Panc1 (cell line): Measurements from ENCODE around the gene SOHLH2.

Experiments used
- POLR2AphosphoS5 ChIP-seq: IDR thresholded peaks from 2 replicates; pipeline ENCODE4 v1.6.1; 2012; ENCODE audit warnings: mild to moderate bottlenecking, low read depth, low read length, moderate library complexity
- SIN3A ChIP-seq: IDR thresholded peaks from 2 replicates; pipeline ENCODE4 v1.6.1; 2012; ENCODE audit warnings: low read depth, mild to moderate bottlenecking, low read length, moderate library complexity, borderline replicate concordance; ENCODE audit not compliant: insufficient read depth
- TCF7L2 ChIP-seq: IDR thresholded peaks from 2 replicates; pipeline ENCODE4 v1.6.1; 2011; ENCODE audit warnings: mild to moderate bottlenecking, low read depth, low read length, inconsistent platforms
- TF ChIP-seq, protein P1 (sequence below): fragments of 450-650 bp; IDR thresholded peaks from 2 replicates; pipeline ENCODE4 v1.5.1; 2017; ENCODE audit warnings: mild to moderate bottlenecking
- TF ChIP-seq, protein P2 (sequence below), 2 experiments: IDR thresholded peaks; 2 replicates each; pipeline ENCODE4 v1.6.1; 2011 to 2012; ENCODE audit warnings: low read depth in 2 of 2, control low read depth in 1 of 2, low read length in 1 of 2, mild to moderate bottlenecking in 1 of 2, moderate library complexity in 1 of 2; ENCODE audit not compliant: insufficient read depth in 1 of 2

DNA sequence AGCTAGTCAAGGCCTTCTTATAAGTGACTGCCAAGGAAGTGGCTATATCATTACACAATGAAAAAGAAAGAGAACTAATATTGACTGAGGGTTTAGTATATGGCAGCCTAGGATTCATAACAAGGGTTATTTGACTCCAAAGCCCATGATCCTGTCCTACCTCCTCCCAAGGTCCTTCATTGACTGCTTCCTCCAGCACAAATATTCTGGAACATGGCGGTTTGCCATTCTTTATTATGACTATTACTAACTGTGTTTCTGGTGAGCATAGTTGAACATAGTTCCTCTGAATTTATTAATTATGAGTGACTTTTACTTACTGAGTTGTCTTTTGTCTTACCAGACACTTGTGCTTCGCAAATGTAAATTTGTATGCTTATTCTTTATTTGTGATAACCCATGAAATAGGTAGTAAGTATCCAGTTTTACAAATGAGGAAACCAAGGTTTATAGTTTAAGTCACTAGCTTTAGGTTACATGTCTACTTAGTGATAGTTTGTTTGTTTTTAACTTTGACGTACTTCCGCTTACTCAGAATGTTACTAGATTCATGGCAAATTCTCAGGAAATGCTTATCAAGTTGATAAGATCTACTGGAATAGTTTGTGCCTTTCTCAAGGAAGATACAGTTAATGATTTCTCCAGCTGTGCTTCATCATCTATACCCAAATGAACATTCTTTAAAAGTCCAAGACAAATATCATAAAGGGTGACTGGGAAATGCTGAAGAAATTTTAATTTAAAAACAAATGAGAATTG is 67.7 kb downstream of the SOHLH2 start:
- TF ChIP-seq, protein P1, sequence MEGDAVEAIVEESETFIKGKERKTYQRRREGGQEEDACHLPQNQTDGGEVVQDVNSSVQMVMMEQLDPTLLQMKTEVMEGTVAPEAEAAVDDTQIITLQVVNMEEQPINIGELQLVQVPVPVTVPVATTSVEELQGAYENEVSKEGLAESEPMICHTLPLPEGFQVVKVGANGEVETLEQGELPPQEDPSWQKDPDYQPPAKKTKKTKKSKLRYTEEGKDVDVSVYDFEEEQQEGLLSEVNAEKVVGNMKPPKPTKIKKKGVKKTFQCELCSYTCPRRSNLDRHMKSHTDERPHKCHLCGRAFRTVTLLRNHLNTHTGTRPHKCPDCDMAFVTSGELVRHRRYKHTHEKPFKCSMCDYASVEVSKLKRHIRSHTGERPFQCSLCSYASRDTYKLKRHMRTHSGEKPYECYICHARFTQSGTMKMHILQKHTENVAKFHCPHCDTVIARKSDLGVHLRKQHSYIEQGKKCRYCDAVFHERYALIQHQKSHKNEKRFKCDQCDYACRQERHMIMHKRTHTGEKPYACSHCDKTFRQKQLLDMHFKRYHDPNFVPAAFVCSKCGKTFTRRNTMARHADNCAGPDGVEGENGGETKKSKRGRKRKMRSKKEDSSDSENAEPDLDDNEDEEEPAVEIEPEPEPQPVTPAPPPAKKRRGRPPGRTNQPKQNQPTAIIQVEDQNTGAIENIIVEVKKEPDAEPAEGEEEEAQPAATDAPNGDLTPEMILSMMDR: no peak
- TF ChIP-seq TCF7L2 (no peak), POLR2AphosphoS5 (no peak), SIN3A (no peak)
- TF ChIP-seq, protein P2, sequence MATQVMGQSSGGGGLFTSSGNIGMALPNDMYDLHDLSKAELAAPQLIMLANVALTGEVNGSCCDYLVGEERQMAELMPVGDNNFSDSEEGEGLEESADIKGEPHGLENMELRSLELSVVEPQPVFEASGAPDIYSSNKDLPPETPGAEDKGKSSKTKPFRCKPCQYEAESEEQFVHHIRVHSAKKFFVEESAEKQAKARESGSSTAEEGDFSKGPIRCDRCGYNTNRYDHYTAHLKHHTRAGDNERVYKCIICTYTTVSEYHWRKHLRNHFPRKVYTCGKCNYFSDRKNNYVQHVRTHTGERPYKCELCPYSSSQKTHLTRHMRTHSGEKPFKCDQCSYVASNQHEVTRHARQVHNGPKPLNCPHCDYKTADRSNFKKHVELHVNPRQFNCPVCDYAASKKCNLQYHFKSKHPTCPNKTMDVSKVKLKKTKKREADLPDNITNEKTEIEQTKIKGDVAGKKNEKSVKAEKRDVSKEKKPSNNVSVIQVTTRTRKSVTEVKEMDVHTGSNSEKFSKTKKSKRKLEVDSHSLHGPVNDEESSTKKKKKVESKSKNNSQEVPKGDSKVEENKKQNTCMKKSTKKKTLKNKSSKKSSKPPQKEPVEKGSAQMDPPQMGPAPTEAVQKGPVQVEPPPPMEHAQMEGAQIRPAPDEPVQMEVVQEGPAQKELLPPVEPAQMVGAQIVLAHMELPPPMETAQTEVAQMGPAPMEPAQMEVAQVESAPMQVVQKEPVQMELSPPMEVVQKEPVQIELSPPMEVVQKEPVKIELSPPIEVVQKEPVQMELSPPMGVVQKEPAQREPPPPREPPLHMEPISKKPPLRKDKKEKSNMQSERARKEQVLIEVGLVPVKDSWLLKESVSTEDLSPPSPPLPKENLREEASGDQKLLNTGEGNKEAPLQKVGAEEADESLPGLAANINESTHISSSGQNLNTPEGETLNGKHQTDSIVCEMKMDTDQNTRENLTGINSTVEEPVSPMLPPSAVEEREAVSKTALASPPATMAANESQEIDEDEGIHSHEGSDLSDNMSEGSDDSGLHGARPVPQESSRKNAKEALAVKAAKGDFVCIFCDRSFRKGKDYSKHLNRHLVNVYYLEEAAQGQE (IDR thresholded peaks at IDR 0.05; ENCODE audit: insufficient read depth in 1 of 2, low read depth in 2 of 2, low read length in 1 of 2): no peak
